K562 (cell line): Measurements from ENCODE around the gene DUS1L. TPM values are rescaled to one million over a fixed set of nuclear protein-coding genes. Genes with fewer than 3 reads are reported as not detected.

Experiments used
- ATAC-seq: fragments of 200-7000 bp; cut with Tn5 transposase; 3 replicates; pipeline ENCODE4 v1.9.1; 2020; ENCODE audit warnings: moderate library complexity
- BruUV-seq: library from RNA; stranded (reverse); fragments of 400-500 nt; replicated peaks from 2 replicates; lab custom pipeline; 2021; lab: Mats Ljungman, UMichigan
- CTCF ChIA-PET: fragments of 300-600 bp; formaldehyde crosslinking; extraction: SDS; loops from one replicate; lab custom pipeline; 2021; ENCODE audit warnings: low intra/inter-chr PET ratio; lab: Yijun Ruan, JAX
- POLR2A ChIA-PET: fragments of 300-600, 350-650 bp; sonication (Branson Sonifier 250); formaldehyde crosslinking; extraction: SDS; loops from one replicate; lab custom pipeline; 2021; ENCODE audit warnings: antibody characterized with exemption, inconsistent platforms; lab: Yijun Ruan, JAX
- DNase-seq, 4 experiments: peaks; one replicate each; pipeline versions ENCODE4 v3.0.0 to v3.0.0-alpha.2; 2011 to 2018; ENCODE audit warnings: low spot score in 3 of 4, mixed read lengths in 3 of 4; ENCODE audit errors: extremely low read depth in 1 of 4
- FAIRE-seq: peaks from 2 replicates; lab custom pipeline; 2011; peaks lifted over from hg19 to GRCh38; lab: Jason Lieb, UNC
- H2AFZ ChIP-seq: 2 replicates; pipeline ENCODE4 v1.6.0; 2011; ENCODE audit warnings: low read depth, low read length, control low read depth, inconsistent platforms
- H3K27ac ChIP-seq: fragments of 200-600 bp; 3 replicates; pipeline ENCODE4 v1.8.0; 2011; ENCODE audit warnings: low read depth, mild to moderate bottlenecking, control low read depth, inconsistent platforms, low read length, moderate library complexity, mixed read lengths; ENCODE audit errors: extremely low read depth
- H3K27me3 ChIP-seq, 2 experiments: fragments of 300-600 bp in 1 of 2; 2 replicates in 1 of 2; 3 replicates in 1 of 2; pipeline versions ENCODE4 v1.6.0 to v1.8.0; 2011; ENCODE audit warnings: inconsistent platforms in 2 of 2, low read length in 2 of 2, mild to moderate bottlenecking in 1 of 2, mixed read lengths in 1 of 2, moderate library complexity in 1 of 2; ENCODE audit not compliant: control insufficient read depth in 2 of 2, insufficient read depth in 2 of 2
- H3K36me3 ChIP-seq: fragments of 300-600 bp; 3 replicates; pipeline ENCODE4 v1.8.0; 2011; ENCODE audit warnings: mild to moderate bottlenecking, low read length, inconsistent platforms; ENCODE audit not compliant: control insufficient read depth, insufficient read depth
- H3K4me1 ChIP-seq, 2 experiments: fragments of 200-600 bp in 1 of 2; replicated peaks in 1 of 2; 2 replicates in 1 of 2; 3 replicates in 1 of 2; pipeline versions ENCODE4 v1.5.1 to v1.8.0; 2011; ENCODE audit warnings: inconsistent platforms in 2 of 2, low read length in 2 of 2, mild to moderate bottlenecking in 1 of 2, mixed read lengths in 1 of 2, moderate library complexity in 1 of 2; ENCODE audit not compliant: control insufficient read depth in 2 of 2, insufficient read depth in 2 of 2
- H3K4me2 ChIP-seq: 2 replicates; pipeline ENCODE4 v1.6.1; 2011; ENCODE audit warnings: low read length, control low read depth, inconsistent platforms, mixed read lengths; ENCODE audit not compliant: insufficient read depth
- H3K4me3 ChIP-seq: fragments of 200-600 bp; sonication (generic), shearing (Covaris generic); 2 replicates; pipeline ENCODE4 v1.5.1; 2016; ENCODE audit warnings: control low read depth, inconsistent platforms
- H3K79me2 ChIP-seq: fragments of 200-600 bp; 3 replicates; pipeline ENCODE4 v1.8.0; 2011; ENCODE audit warnings: low read length, inconsistent platforms; ENCODE audit not compliant: control insufficient read depth, insufficient read depth
- H3K9ac ChIP-seq, 2 experiments: 2 replicates each; pipeline versions ENCODE4 v1.6.0 to v1.6.1; 2011; ENCODE audit warnings: low read depth in 2 of 2, low read length in 2 of 2, control low read depth in 1 of 2, inconsistent platforms in 1 of 2, mild to moderate bottlenecking in 1 of 2, mixed read lengths in 1 of 2; ENCODE audit not compliant: insufficient read depth in 1 of 2
- H3K9me1 ChIP-seq: one replicate; pipeline ENCODE4 v1.6.0; 2011; ENCODE audit warnings: inconsistent platforms, mild to moderate bottlenecking, low read length, moderate library complexity; ENCODE audit not compliant: control insufficient read depth, insufficient read depth
- H3K9me3 ChIP-seq: replicated peaks from 2 replicates; pipeline ENCODE4 v1.5.1; 2011; ENCODE audit warnings: low read depth, low read length, inconsistent platforms; ENCODE audit not compliant: control insufficient read depth, insufficient read depth
- H4K20me1 ChIP-seq: replicated peaks from 2 replicates; pipeline ENCODE4 v1.6.1; 2011; ENCODE audit warnings: low read length, inconsistent platforms, mixed read lengths; ENCODE audit not compliant: control insufficient read depth, insufficient read depth
- FOXO4 ChIP-seq: fragments of 450-650 bp; formaldehyde crosslinking; IDR thresholded peaks from 2 replicates; pipeline ENCODE4 v1.4.0; 2020; ENCODE audit warnings: mild to moderate bottlenecking, moderate library complexity
- KLF13 ChIP-seq: fragments of 450-650 bp; IDR thresholded peaks from 2 replicates; pipeline ENCODE4 v1.6.1; 2016; ENCODE audit warnings: missing genetic modification characterization, low read depth, mild to moderate bottlenecking, missing compliant biosample characterization, moderate library complexity, borderline replicate concordance
- MBD1 ChIP-seq: fragments of 250-450 bp; sonication (Bioruptor Pico); IDR thresholded peaks from 2 replicates; pipeline ENCODE4 v1.8.0; 2022; ENCODE audit warnings: inconsistent platforms
- SMAD2 ChIP-seq: fragments of 150-350 bp; IDR thresholded peaks from 2 replicates; pipeline ENCODE4 v1.6.1; 2014; ENCODE audit warnings: low read depth, mild to moderate bottlenecking, low read length
- TCF3 ChIP-seq: sonication (generic); formaldehyde crosslinking; IDR thresholded peaks from 2 replicates; pipeline ENCODE4 v1.4.0; 2020; ENCODE audit warnings: mild to moderate bottlenecking, missing genetic modification reagents
- ZBTB33 ChIP-seq: sonication (generic); formaldehyde crosslinking; IDR thresholded peaks from 2 replicates; pipeline ENCODE4 v1.8.1; 2023; ENCODE audit warnings: mild to moderate bottlenecking, missing genetic modification reagents
- WGBS: fragments of 100-300 bp; shearing (Covaris generic); methylation state at CpG from one replicate; pipeline ENCODE4 v1.1.6; 2016; ENCODE audit warnings: low coverage, mixed read lengths; ENCODE audit not compliant: insufficient coverage; ENCODE audit errors: missing lambda C conversion rate; 5-methylcytosine and 5-hydroxymethylcytosine counted together
- in situ Hi-C: fragments of 300-500 bp; cut with MboI; formaldehyde crosslinking; loops from 4 replicates; pipeline ENCODE4 v1.15.0; 2018; ENCODE audit warnings: inconsistent platforms, mixed read lengths
- intact Hi-C: fragments of 100-400 bp; cut with micrococcal nuclease; formaldehyde crosslinking; loops from 2 replicates; pipeline ENCODE4 v1.14.2; 2022
- polyA plus RNA-seq, 8 experiments: library from polyadenylated mRNA; depleted of rRNA in 4 of 8; stranded (reverse) in 5 of 8; unstranded in 3 of 8; fragments of >200 nt; fragmentation: Nextera tagmentation in 2 of 8; fragmentation: Illumina TruSeq in 1 of 8; extraction: Ambion mirVana in 2 of 8; extraction: Trizol in 1 of 8; gene quantifications; 2 replicates each; pipeline versions ENCODE4 v1.2.1 to v1.2.3, GENCODE V29; 2011 to 2014; ENCODE audit warnings: inconsistent platforms in 1 of 8, missing spikeins in 1 of 8
- total RNA-seq, 7 experiments: library from RNA; depleted of rRNA in 6 of 7; stranded (reverse); fragments of >200 nt in 6 of 7; fragmentation: Illumina TruSeq in 2 of 7; extraction: Trizol in 2 of 7; gene quantifications; 2 replicates each; pipeline versions ENCODE4 v1.2.1 to v1.2.3, GENCODE V29; 2011 to 2021; ENCODE audit warnings: low replicate concordance in 1 of 7

Gene DUS1L
- total and polyA plus RNA-seq, 9 of the 15 experiments (the other 6 are each of a cell fraction or from before 2014, with no cell fraction given) = 7.8 to 210 (median 83.9) TPM

- H2AFZ ChIP-seq = no peak overlapping the region
- H3K79me2 ChIP-seq = peaks cover 28% of the 10 kb centered on the region
- no TSS peak for BruUV-seq
- H4K20me1 ChIP-seq = 0 out of 2 replicates have a peak, but pooled peaks cover 11% of the 10 kb centered on the region
- DNase-seq (no peak), FAIRE-seq (no peak), ATAC-seq (no peak)
- in situ Hi-C loops = no loop called here
- TF ChIP-seq KLF13 (tag) (no peak), TCF3 (CRISPR knock-in tag) (no peak), SMAD2 (no peak), MBD1 (CRISPR knock-in tag) (no peak), FOXO4 (no peak), ZBTB33 (peak; percentile 66)
- H3K4me3 ChIP-seq = no peak overlapping the region; the same call in 1 of the 2 replicates
- H3K4me2 ChIP-seq = no peak overlapping the region
- intact Hi-C loops = no loop called here
- peak overlapping the region; percentile 80 to 97; a peak in 2 of 4 replicates for H3K9ac ChIP-seq
- ChIA-PET POLR2A (interaction anchor here (0.6 to 1.6 kb wide), 4 partner anchors 9 to 731 kb away, joined by 3 to 11 read pairs (median 4); partner anchors contain the start of gene DCXR), CTCF (no interaction called here)
- H3K4me1 ChIP-seq = peaks cover 6 to 92% of the 10 kb centered on the region in 2 experiments; a peak in 3 of 5 replicates
- no peaks in the 10 kb centered on the region for H3K9me3 ChIP-seq
- no peaks in the 10 kb centered on the region for H3K27me3 ChIP-seq
- no peaks in the 10 kb centered on the region for H3K9me1 ChIP-seq
- H3K27ac ChIP-seq = no peak overlapping the region
- peaks cover 78% of the 10 kb centered on the region; the same call in 2 of the 3 replicates for H3K36me3 ChIP-seq
- 91% methylated on average over 22 of the region's 28 CpGs for WGBS
Observed at GRCh38 chr17:82053556-82054263, 11.9 kb downstream of the DUS1L start.
